ENCODE measurements around the gene SMIM23. TPM values are rescaled to one million over a fixed set of nuclear protein-coding genes. Genes with fewer than 3 reads are reported as not detected.

Gene SMIM23
- total RNA-seq, 1 donor from 2014 or later: not detected

DNA sequence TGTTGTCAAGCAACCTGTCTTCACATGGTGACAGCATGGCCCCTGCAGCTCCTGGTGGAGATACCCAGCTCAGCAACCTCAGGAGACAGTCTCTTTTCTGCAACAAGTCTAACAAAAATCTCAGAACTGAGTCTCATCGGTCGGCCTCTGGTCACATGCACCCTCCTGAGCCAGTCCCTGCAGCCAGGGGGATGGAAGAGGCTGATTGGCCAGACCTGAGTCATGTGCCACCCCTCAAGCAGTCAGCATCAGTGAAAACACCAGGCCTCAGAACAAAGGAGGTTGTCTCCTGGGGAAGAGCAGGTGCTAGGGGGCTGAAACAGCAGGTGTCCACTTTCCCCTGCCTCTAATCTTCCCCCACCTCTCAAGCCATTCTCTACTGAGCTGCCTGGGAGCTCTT lies 54.4 kb downstream of the SMIM23 start:
- intact Hi-C loops (cut with micrococcal nuclease): no loop called here
- no peaks in the 10 kb centered on the region for H3K36me3 Mint-ChIP-seq (ENCODE audit: low read depth)
- H3K4me1 Mint-ChIP-seq: peaks cover 3% of the 10 kb centered on the region
- no peak overlapping the region for H3K4me3 Mint-ChIP-seq
- H3K27ac Mint-ChIP-seq: no peak overlapping the region
- no peaks in the 10 kb centered on the region for H3K9me3 Mint-ChIP-seq
- DNase-seq: no peak
- H3K27me3 Mint-ChIP-seq: no peaks in the 10 kb centered on the region

Other genes with a start within 250 kb of the SMIM23 start
- 53.3 and 54.4 TPM in 2 replicates for gene FBXW11, start 220.8 kb downstream of the SMIM23 start, total RNA-seq